Panc1 (cell line): Measurements from ENCODE around the gene NHLRC2. TPM values are rescaled to one million over a fixed set of nuclear protein-coding genes. Genes with fewer than 3 reads are reported as not detected.

ENCODE experiments used
- ATAC-seq: fragments of 200-7000 bp; cut with Tn5 transposase; 2 replicates; pipeline ENCODE4 v1.9.1; 2020; ENCODE audit warnings: mild to moderate bottlenecking, moderate library complexity
- BruUV-seq: library from RNA; stranded (reverse); fragments of 400-500 nt; replicated peaks from 2 replicates; lab custom pipeline; 2021; lab: Mats Ljungman, UMichigan
- CTCF ChIA-PET: fragments of 300-600 bp; sonication (Branson Sonifier 250); formaldehyde crosslinking; loops from one replicate; lab custom pipeline; 2022; ENCODE audit warnings: antibody characterized with exemption; lab: Charles Lee
- POLR2A ChIA-PET: fragments of 300-600 bp; sonication (Branson Sonifier 250); formaldehyde crosslinking; loops from one replicate; lab custom pipeline; 2022; ENCODE audit warnings: antibody characterized with exemption; lab: Charles Lee
- DNase-seq: peaks from one replicate; pipeline ENCODE4 v3.0.0-alpha.2; 2010; ENCODE audit warnings: low read depth, low spot score
- H3K27ac ChIP-seq: 2 replicates; pipeline ENCODE4 v1.5.1; 2011; ENCODE audit warnings: mild to moderate bottlenecking, low read length, inconsistent platforms
- H3K27me3 ChIP-seq: fragments of 200-500 bp; sonication (Bioruptor generic); 2 replicates; pipeline ENCODE4 v1.6.0; 2014; ENCODE audit warnings: low read length, inconsistent platforms; ENCODE audit not compliant: control insufficient read depth, insufficient read depth
- H3K36me3 ChIP-seq: fragments of 200-500 bp; sonication (Bioruptor generic); 2 replicates; pipeline ENCODE4 v1.5.1; 2014; ENCODE audit warnings: inconsistent platforms, mild to moderate bottlenecking, low read length, moderate library complexity; ENCODE audit not compliant: control insufficient read depth, insufficient read depth
- H3K4me1 ChIP-seq: 2 replicates; pipeline ENCODE4 v1.5.1; 2011; ENCODE audit warnings: inconsistent platforms, mild to moderate bottlenecking, low read length, moderate library complexity; ENCODE audit not compliant: control insufficient read depth, insufficient read depth
- H3K4me3 ChIP-seq, 2 experiments: 2 replicates each; pipeline ENCODE4 v1.5.1; 2011 to 2012; ENCODE audit warnings: low read depth in 2 of 2, low read length in 2 of 2, mild to moderate bottlenecking in 2 of 2, inconsistent platforms in 1 of 2, moderate library complexity in 1 of 2
- H3K9me3 ChIP-seq: fragments of 200-500 bp; sonication (Bioruptor generic); 2 replicates; pipeline ENCODE4 v1.5.1; 2014; ENCODE audit warnings: low read depth, mild to moderate bottlenecking, inconsistent platforms, low read length, moderate library complexity; ENCODE audit not compliant: control insufficient read depth, insufficient read depth
- CTCF ChIP-seq: fragments of 450-650 bp; IDR thresholded peaks from 2 replicates; pipeline ENCODE4 v1.5.1; 2017; ENCODE audit warnings: mild to moderate bottlenecking
- POLR2AphosphoS5 ChIP-seq: IDR thresholded peaks from 2 replicates; pipeline ENCODE4 v1.6.1; 2012; ENCODE audit warnings: mild to moderate bottlenecking, low read depth, low read length, moderate library complexity
- REST ChIP-seq, 2 experiments: IDR thresholded peaks; 2 replicates each; pipeline ENCODE4 v1.6.1; 2011 to 2012; ENCODE audit warnings: low read depth in 2 of 2, control low read depth in 1 of 2, low read length in 1 of 2, mild to moderate bottlenecking in 1 of 2, moderate library complexity in 1 of 2; ENCODE audit not compliant: insufficient read depth in 1 of 2
- SIN3A ChIP-seq: IDR thresholded peaks from 2 replicates; pipeline ENCODE4 v1.6.1; 2012; ENCODE audit warnings: low read depth, mild to moderate bottlenecking, low read length, moderate library complexity, borderline replicate concordance; ENCODE audit not compliant: insufficient read depth
- TCF7L2 ChIP-seq: IDR thresholded peaks from 2 replicates; pipeline ENCODE4 v1.6.1; 2011; ENCODE audit warnings: mild to moderate bottlenecking, low read depth, low read length, inconsistent platforms
- in situ Hi-C: cut with HindIII; loops from 2 replicates; pipeline ENCODE4 v1.10.0; 2016; ENCODE audit warnings: low sequenced_read_pairs, low pct_unique_long_range_greater_than_20kb
- intact Hi-C: fragments of 100-400 bp; cut with micrococcal nuclease; formaldehyde crosslinking; loops from one replicate; pipeline ENCODE4 v1.10.0; 2022; ENCODE audit not compliant: unreplicated experiment
- total RNA-seq: library from RNA; stranded (reverse); gene quantifications from one replicate; pipeline ENCODE4 v1.2.1, GENCODE V29; 2021; ENCODE audit not compliant: unreplicated experiment

Gene NHLRC2
- total RNA-seq, 1 experiment from 2014 or later: 47.3 TPM

- H3K27ac ChIP-seq: no peak overlapping the region
- no peaks in the 10 kb centered on the region for H3K4me1 ChIP-seq
- H3K4me3 ChIP-seq: no peak overlapping the region
- no TSS peak for BruUV-seq
- DNase-seq: no peak
- no peak for ATAC-seq
- CTCF ChIA-PET: no interaction called here
- no peaks in the 10 kb centered on the region; the same call in 1 of the 2 replicates for H3K9me3 ChIP-seq
- in situ Hi-C loops (no loop called here), intact Hi-C loops (no loop called here)
- peaks cover 3% of the 10 kb centered on the region; the same call in 1 of the 2 replicates for H3K36me3 ChIP-seq
- TF ChIP-seq CTCF (no peak), TCF7L2 (no peak), REST (IDR thresholded peaks at IDR 0.05; ENCODE audit: insufficient read depth in 1 of 2, low read depth in 2 of 2, low read length in 1 of 2) (no peak), POLR2AphosphoS5 (no peak), SIN3A (no peak)
- H3K27me3 ChIP-seq: no peaks in the 10 kb centered on the region
- POLR2A ChIA-PET: no interaction called here
These were observed 12.3 kb downstream of the NHLRC2 start for GRCh38 chr10:113866551-113867394.

- no peak overlapping the region for H3K4me3 ChIP-seq
- intact Hi-C loops: no loop called here
- H3K27me3 ChIP-seq: no peaks in the 10 kb centered on the region
- ChIA-PET POLR2A (no interaction called here), CTCF (no interaction called here)
- TF ChIP-seq TCF7L2 (no peak), POLR2AphosphoS5 (no peak), CTCF (no peak), REST (IDR thresholded peaks at IDR 0.05; ENCODE audit: insufficient read depth in 1 of 2, low read depth in 2 of 2, low read length in 1 of 2) (no peak), SIN3A (no peak)
- no peak overlapping the region for H3K27ac ChIP-seq
- in situ Hi-C loops: no loop called here
- no peak for DNase-seq
- ATAC-seq: no peak
- H3K9me3 ChIP-seq: peaks cover 11% of the 10 kb centered on the region; the same call in 1 of the 2 replicates
- no peaks in the 10 kb centered on the region for H3K4me1 ChIP-seq
- H3K36me3 ChIP-seq: peaks cover 3% of the 10 kb centered on the region; the same call in 1 of the 2 replicates
- BruUV-seq: no TSS peak
These were observed 13.4 kb downstream of the NHLRC2 start for GRCh38 chr10:113867904-113868303.
